ENCODE measurements around the gene STK4.

STK4 gene

GRCh38 chr20:44954211-44954610 is 12.1 kb upstream of the STK4 start:
- no peak for DNase-seq (ENCODE audit: low spot score)

- DNase-seq (ENCODE audit: low spot score) = no peak
Measured at GRCh38 chr20:44955270-44955669, 11.0 kb upstream of the STK4 start.

GRCh38 chr20:44956410-44956809 is 9.9 kb upstream of the STK4 start:
- DNase-seq (ENCODE audit: low spot score) = no peak

GRCh38 chr20:44958276-44958675 is 8.0 kb upstream of the STK4 start:
- no peak for DNase-seq (ENCODE audit: low spot score)

- no peak for DNase-seq (ENCODE audit: low spot score)
Measured at GRCh38 chr20:44959082-44959637, 7.2 kb upstream of the STK4 start.

- DNase-seq (ENCODE audit: low spot score) = peak; percentile 51
Measured at GRCh38 chr20:44959638-44960102, 6.6 kb upstream of the STK4 start.

- peak; percentile 91 for DNase-seq (ENCODE audit: low spot score)
Measured at GRCh38 chr20:44960103-44960852, 6.0 kb upstream of the STK4 start, which contains the start of gene TOMM34. TOMM34 (minus strand) TSS chr20:44960397; CDS start chr20:44960333, 64 bp downstream.

- no peak for DNase-seq (ENCODE audit: low spot score)
Measured at GRCh38 chr20:44961011-44961869, 5.1 kb upstream of the STK4 start.

- DNase-seq (ENCODE audit: low spot score) = no peak
Measured at GRCh38 chr20:44961870-44962267, 4.4 kb upstream of the STK4 start.

- no peak for DNase-seq (ENCODE audit: low spot score)
Measured at GRCh38 chr20:44962483-44962882, 3.8 kb upstream of the STK4 start.

GRCh38 chr20:44963325-44964215 is 2.7 kb upstream of the STK4 start:
- DNase-seq (ENCODE audit: low spot score) = no peak

- no peak for DNase-seq (ENCODE audit: low spot score)
Measured at GRCh38 chr20:44965651-44966029, 672 bp upstream of the STK4 start.

GRCh38 chr20:44967207-44967807 is 995 bp downstream of the STK4 start:
- DNase-seq (ENCODE audit: low spot score) = peak; percentile 62

GRCh38 chr20:44969300-44969894 is 3.1 kb downstream of the STK4 start:
- peak; percentile 53 for DNase-seq (ENCODE audit: low spot score)

GRCh38 chr20:44970243-44970757 is 4.0 kb downstream of the STK4 start:
- peak; percentile 60 for DNase-seq (ENCODE audit: low spot score)

- DNase-seq (ENCODE audit: low spot score) = no peak
Measured at GRCh38 chr20:44973053-44973452, 6.7 kb downstream of the STK4 start.

- no peak for DNase-seq (ENCODE audit: low spot score)
Measured at GRCh38 chr20:44976698-44977097, 10.4 kb downstream of the STK4 start.

GRCh38 chr20:44979090-44979621 is 12.8 kb downstream of the STK4 start:
- DNase-seq (ENCODE audit: low spot score) = peak; percentile 78

GRCh38 chr20:44981736-44982406 is 15.6 kb downstream of the STK4 start:
- no peak for DNase-seq (ENCODE audit: low spot score)
